Stimulated activated naive CD8-positive, alpha-beta T cell treated with anti-CD3 and anti-CD28 coated beads, Interleukin-15, Interleukin-2, amounts not matched to agents 100 ng/mL and 50 ng/mL, for 24 hours (primary cell): ENCODE results near the gene WDFY2.

ENCODE experiments used
- H3K27ac Mint-ChIP-seq: one replicate; pipeline ENCODE4 v1.8.0; 2021; ENCODE audit warnings: mild to moderate bottlenecking, mixed read lengths
- H3K27me3 Mint-ChIP-seq: one replicate; pipeline ENCODE4 v1.8.0; 2021; ENCODE audit warnings: mixed read lengths
- H3K36me3 Mint-ChIP-seq: one replicate; pipeline ENCODE4 v1.8.0; 2021; ENCODE audit warnings: low read depth, mixed read lengths
- H3K4me1 Mint-ChIP-seq: one replicate; pipeline ENCODE4 v1.8.0; 2021; ENCODE audit warnings: low read depth, mixed read lengths
- H3K4me3 Mint-ChIP-seq: one replicate; pipeline ENCODE4 v1.8.0; 2021; ENCODE audit warnings: mild to moderate bottlenecking, mixed read lengths
- H3K9me3 Mint-ChIP-seq: one replicate; pipeline ENCODE4 v1.8.0; 2021; ENCODE audit warnings: mixed read lengths

The WDFY2 gene

DNA sequence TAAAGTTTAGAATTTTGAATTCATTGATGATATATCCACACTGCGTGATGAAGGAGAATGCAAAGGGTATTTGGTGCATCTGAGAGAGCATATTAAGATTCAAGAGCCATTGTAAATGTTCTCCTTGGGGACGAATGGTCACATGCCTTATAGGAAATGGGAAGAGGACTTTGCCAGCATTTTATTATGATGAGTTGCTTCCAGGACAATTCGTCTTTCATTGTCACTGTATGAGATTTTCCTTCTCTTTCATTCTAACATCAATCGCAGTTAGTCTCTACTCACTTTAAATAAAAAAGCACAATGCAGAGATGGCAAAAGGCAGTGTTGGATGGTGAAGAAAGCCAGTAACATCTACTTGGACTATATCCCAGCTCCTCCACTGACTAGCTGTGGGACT, 21.4 kb downstream of the WDFY2 start:
- no peak overlapping the region for H3K27ac Mint-ChIP-seq
- peaks cover 7% of the 10 kb centered on the region for H3K36me3 Mint-ChIP-seq
- peaks cover 39% of the 10 kb centered on the region for H3K4me1 Mint-ChIP-seq
- no peak overlapping the region for H3K4me3 Mint-ChIP-seq
- H3K9me3 Mint-ChIP-seq = no peaks in the 10 kb centered on the region
- no peaks in the 10 kb centered on the region for H3K27me3 Mint-ChIP-seq

DNA sequence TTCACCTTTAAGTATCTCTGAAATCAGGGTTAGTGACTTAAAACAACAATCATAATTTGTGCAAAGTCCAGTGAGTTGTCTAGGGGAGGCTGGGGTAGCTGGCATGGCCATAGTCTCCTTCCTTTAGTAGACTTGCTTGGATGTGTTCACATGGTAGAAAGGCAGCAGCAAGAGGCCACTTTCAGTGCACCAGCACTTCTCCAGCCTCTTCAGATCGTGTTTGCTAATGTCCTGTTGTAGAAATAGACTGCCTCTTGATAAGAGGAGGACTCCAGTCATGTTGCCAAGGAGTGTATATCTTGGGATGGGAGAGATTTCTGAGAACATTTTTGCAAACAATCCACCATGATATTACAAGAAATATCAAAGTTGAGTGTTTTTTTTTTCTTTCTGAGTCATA, 22.9 kb downstream of the WDFY2 start:
- Mint-ChIP-seq H3K27me3 (no peaks in the 10 kb centered on the region), H3K27ac (no peak overlapping the region), H3K36me3 (peaks cover 7% of the 10 kb centered on the region), H3K4me3 (no peak overlapping the region), H3K9me3 (no peaks in the 10 kb centered on the region), H3K4me1 (peaks cover 31% of the 10 kb centered on the region)

DNA sequence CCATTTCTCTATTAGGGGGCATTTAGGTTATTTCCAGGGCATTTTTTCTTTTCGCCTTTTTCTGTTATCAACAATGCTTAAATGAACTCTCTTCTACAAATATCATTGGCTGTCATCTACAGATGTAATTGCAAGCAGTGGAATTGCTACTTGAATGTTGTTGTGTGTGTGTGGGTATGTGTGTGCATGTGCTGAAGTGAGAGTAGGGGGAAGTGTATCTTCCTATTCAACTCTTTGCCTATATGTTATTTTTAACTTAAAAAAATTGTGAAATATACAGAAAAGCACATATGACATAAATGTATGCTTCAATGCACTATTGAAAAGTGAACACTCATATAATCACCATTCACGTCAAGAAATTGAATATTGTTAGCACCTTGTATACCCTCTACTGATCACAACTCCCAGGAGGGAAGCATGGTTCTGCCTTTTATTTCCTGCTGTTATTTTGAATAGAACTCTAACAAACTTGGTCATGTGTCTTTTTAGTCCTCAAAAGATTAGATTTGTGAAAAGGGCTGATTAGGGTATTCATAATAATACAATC, 24.7 kb downstream of the WDFY2 start:
- Mint-ChIP-seq H3K27me3 (no peaks in the 10 kb centered on the region), H3K36me3 (peaks cover 7% of the 10 kb centered on the region), H3K9me3 (no peaks in the 10 kb centered on the region), H3K4me1 (peaks cover 37% of the 10 kb centered on the region), H3K27ac (peak overlapping the region; percentile 31), H3K4me3 (peak overlapping the region; percentile 23)

DNA sequence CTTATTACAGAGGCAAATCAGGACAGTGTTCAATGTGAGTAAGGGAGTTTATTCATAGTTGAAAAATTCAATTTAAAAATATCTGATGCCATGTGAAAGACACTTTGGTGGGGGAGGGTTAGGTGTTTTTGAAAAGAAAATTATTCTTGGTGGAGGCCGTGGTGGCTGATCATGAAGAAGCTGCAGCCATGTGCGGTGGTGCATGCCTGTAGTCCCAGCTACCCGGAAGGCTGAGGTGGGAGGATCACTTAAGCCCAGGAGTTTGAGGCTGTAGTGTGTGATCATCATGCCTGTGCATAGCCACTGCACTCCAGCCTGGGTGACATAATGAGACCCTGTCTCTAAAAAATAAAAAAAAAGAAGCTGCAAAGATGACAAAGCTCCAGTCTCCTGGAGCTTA, 28.6 kb downstream of the WDFY2 start:
- no peak overlapping the region for H3K4me3 Mint-ChIP-seq

DNA sequence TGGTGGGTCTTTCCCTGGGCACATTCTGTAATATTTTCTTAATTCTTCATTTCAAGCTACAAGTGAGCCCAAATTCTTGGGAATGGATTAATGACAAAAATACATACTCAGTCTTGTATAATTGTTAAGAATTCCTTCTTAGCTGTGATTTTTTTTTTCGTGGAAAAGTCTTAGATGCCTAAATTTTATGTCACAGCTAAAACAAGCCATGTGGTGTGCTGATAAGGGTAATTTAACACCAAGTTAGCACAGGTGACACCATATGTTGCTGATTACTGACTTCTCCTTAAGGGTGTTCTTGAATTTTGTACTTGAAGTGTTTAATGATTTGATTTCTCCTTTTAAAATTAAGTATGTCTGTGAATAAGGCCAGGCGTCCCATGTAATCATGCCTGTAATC, 29.3 kb downstream of the WDFY2 start:
- no peaks in the 10 kb centered on the region for H3K27me3 Mint-ChIP-seq
- peak overlapping the region; percentile 92 for H3K27ac Mint-ChIP-seq

More for the DNA sequence above, 28.6 kb downstream of the WDFY2 start:
- H3K27me3 Mint-ChIP-seq = no peaks in the 10 kb centered on the region
- H3K36me3 Mint-ChIP-seq = peaks cover 4% of the 10 kb centered on the region
- H3K9me3 Mint-ChIP-seq = no peaks in the 10 kb centered on the region
- no peak overlapping the region for H3K27ac Mint-ChIP-seq
- peaks cover 40% of the 10 kb centered on the region for H3K4me1 Mint-ChIP-seq

DNA sequence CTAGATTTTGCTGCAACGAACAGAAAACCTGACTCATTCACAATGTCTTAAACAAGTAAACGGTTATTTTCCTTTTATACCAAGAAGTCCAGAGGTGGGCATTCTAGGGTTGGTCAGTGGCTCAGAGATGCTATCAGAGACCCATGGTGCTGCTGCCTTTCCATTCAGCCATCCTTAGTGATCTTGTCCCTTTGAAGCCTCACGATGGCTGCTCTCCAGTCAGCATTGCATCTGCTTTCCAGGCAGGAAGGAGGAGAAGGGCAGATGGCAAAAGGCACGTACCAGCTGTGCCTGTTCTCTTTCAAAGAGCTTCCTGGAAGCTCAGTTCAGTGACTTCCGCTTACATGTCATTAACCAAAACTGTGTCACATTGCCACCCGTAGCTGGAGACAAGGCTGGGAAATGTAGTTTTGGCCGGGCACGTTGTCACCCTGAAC, 30.1 kb downstream of the WDFY2 start:
- H3K27ac Mint-ChIP-seq = peak overlapping the region; percentile 92
- H3K36me3 Mint-ChIP-seq = no peaks in the 10 kb centered on the region
- H3K27me3 Mint-ChIP-seq = no peaks in the 10 kb centered on the region
- peak overlapping the region; percentile 80 for H3K4me3 Mint-ChIP-seq
- H3K9me3 Mint-ChIP-seq = no peaks in the 10 kb centered on the region
- H3K4me1 Mint-ChIP-seq = peaks cover 43% of the 10 kb centered on the region

More for the DNA sequence above, 29.3 kb downstream of the WDFY2 start:
- Mint-ChIP-seq H3K4me1 (peaks cover 42% of the 10 kb centered on the region), H3K4me3 (no peak overlapping the region), H3K9me3 (no peaks in the 10 kb centered on the region), H3K36me3 (peaks cover 3% of the 10 kb centered on the region)

DNA sequence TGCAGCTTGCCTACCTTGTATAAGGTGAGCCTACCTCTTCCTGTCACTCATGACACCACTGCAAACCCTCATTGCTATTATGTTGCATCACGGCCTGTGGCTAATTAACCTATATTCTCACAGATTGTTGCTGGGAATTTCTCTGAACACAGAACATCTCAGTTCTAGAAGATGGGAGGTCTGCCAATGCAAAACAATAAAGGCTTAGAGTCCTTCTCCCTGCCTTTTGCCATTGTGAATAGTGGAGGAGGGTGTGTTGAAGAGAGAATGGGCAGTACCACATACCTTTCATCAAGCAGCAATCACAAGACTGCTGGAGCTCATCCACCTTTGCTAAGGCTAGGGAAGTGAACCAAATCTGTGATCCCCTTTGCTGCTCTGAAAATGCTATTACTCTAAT, 34.4 kb downstream of the WDFY2 start:
- H3K9me3 Mint-ChIP-seq = no peaks in the 10 kb centered on the region
- no peak overlapping the region for H3K4me3 Mint-ChIP-seq
- no peaks in the 10 kb centered on the region for H3K36me3 Mint-ChIP-seq
- H3K27me3 Mint-ChIP-seq = no peaks in the 10 kb centered on the region
- peaks cover 52% of the 10 kb centered on the region for H3K4me1 Mint-ChIP-seq
- H3K27ac Mint-ChIP-seq = peak overlapping the region; percentile 7

DNA sequence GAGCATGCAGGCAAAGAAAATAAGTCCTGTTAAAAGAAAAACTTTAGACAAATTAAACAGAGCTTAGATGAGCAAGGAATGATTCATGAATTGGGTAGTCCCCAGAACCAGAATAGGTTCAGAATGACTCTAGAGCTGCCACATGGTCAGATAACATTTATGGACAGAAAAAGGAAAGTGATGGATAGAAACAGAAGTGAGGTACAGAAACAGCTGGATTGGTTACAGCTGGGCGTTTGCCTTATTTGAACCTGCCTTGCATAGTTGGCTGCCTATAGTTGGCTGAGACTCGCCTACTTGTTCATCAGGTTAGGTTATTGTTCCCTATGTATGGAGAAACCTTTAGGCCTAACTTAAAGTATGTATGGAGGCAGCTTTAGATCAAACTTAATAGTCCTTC, 35.4 kb downstream of the WDFY2 start:
- Mint-ChIP-seq H3K27ac (peak overlapping the region; percentile 7), H3K27me3 (no peaks in the 10 kb centered on the region), H3K4me1 (peaks cover 55% of the 10 kb centered on the region), H3K4me3 (peak overlapping the region; percentile 3), H3K36me3 (no peaks in the 10 kb centered on the region), H3K9me3 (no peaks in the 10 kb centered on the region)

DNA sequence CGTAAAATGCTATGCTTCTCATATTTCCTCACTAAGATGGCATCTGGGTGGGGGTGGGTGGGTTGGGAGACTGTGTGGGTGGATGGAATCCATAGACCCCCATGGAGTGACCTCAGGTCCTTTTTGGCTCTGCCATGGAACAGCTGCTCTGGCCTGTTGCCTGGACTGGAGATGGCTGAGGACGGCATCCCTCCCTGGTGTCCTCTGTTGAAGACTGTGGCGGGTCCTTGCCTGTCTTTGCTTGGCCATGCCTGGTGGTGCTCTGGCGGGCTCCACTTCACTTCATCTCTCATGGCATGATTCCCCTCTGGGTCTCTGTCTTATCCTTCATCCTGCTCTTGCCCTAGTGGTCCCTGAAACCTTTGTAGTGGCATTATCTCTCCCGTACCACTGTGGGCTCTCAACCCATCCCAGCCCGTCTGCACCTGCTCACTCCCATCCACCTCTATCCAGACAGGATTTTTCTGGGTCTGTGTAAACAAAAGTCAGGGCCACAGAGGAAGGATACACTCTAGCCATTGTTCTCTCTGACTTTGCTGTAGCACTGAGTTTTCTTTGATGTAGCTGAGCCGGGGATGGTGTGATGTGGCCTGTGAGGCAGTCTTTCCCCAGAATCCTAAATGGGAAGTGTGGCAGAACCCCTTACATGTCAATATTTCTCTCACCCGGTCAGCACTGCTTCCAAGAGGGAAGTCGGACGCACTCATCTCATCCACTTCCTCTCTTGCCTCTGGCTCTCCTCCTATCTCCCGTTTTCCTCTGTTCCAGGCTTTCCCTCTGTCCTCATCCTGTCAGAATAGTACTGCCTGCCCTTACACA, 36.1 kb downstream of the WDFY2 start:
- Mint-ChIP-seq H3K4me3 (no peak overlapping the region), H3K27me3 (no peaks in the 10 kb centered on the region), H3K4me1 (peaks cover 54% of the 10 kb centered on the region), H3K9me3 (no peaks in the 10 kb centered on the region), H3K36me3 (no peaks in the 10 kb centered on the region), H3K27ac (peak overlapping the region; percentile 29)

DNA sequence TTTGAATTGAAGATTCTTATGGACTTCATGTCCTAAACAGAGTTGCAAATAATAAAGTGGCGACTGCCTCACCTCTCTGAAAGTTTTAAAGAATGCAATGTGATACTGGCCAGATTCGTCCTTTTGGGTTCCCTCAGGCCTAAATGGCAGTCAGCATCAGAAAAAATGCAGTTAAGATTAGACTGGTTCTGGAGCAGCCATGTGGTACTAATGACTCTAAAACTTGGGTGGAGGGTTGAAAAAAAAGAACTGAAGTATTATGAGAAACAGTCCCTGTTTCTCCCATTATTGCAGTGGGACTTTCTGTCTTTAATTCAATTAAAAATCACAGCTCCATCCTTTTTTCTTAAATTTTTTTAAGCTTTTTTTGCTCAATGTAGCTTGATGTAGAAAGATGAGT, 37.3 kb downstream of the WDFY2 start:
- Mint-ChIP-seq H3K9me3 (no peaks in the 10 kb centered on the region), H3K27ac (no peak overlapping the region), H3K36me3 (no peaks in the 10 kb centered on the region), H3K27me3 (no peaks in the 10 kb centered on the region), H3K4me1 (peaks cover 54% of the 10 kb centered on the region), H3K4me3 (no peak overlapping the region)

DNA sequence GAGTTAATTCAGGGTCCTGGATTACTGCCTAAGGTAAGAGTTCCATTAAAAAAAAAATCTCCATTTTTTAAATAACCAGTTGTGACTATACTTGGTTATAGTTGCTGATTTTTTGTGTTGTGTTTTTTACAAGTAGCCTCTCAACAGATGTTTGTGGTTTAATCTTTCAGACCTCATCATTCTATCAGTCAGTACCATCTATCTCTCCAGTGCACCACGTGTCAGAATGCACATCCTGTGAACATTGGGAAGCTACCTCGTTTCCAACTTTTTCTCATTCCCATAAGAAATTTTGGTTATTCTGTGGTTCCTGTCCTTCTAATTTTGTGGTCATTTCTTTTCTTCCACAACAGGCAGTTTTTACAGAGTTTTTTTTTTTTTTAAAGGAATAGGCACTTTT, 39.2 kb downstream of the WDFY2 start:
- H3K36me3 Mint-ChIP-seq = no peaks in the 10 kb centered on the region
- H3K4me1 Mint-ChIP-seq = peaks cover 52% of the 10 kb centered on the region
- no peaks in the 10 kb centered on the region for H3K9me3 Mint-ChIP-seq
- H3K4me3 Mint-ChIP-seq = no peak overlapping the region
- H3K27me3 Mint-ChIP-seq = no peaks in the 10 kb centered on the region
- no peak overlapping the region for H3K27ac Mint-ChIP-seq

DNA sequence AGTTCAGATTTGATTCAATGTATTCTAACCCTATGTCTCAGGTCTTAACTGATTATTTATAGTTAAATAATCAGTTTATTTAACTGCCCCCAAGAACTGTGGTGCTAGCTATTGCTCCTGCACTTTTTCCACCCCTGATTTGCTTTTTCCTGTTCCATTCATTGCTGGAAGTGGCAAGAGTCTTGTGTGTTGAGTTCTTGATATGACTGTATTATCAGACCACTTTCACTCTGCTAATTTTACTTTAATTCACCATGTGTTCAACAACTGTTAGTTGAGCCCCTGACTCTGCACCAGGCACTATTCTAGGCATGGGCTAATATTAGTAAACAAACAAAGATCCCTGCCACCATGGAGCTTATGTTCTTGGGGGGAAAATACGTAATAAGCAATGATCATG, 39.9 kb downstream of the WDFY2 start:
- Mint-ChIP-seq H3K36me3 (no peaks in the 10 kb centered on the region), H3K4me3 (no peak overlapping the region), H3K27me3 (no peaks in the 10 kb centered on the region), H3K27ac (peak overlapping the region; percentile 6), H3K4me1 (peaks cover 52% of the 10 kb centered on the region), H3K9me3 (no peaks in the 10 kb centered on the region)

DNA sequence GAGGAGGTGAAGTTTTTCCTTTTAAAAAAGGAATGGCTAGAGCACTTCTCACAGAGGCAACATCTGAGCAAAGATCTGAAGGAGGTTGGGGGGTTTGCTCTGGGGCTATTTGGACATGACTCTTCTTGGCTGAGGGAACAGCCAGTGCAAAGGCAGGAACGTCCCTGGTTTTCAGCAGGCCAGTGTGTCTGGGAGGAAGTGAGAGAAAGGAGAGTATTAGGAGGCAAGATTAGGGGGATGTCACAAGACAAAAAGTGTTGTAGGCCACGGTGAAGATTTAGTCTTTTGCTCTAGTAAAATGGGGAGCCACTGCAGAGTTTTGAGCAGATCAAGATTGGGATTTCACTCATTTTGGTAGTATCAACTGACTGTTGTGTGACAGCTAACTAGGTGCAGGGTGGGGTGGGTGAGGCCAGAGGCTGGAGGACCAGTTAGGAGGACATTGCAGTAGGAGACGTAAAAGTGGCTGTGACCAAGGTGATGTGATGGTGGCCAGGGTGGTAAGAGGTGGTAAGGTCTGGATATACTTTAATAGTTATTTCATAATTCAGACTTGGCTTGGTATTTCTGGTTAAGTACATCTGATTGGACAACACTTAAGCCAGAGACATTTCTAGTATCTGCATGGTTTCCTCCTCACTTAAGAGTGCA, 40.6 kb downstream of the WDFY2 start:
- no peak overlapping the region for H3K4me3 Mint-ChIP-seq
- no peaks in the 10 kb centered on the region for H3K9me3 Mint-ChIP-seq
- H3K4me1 Mint-ChIP-seq = peaks cover 52% of the 10 kb centered on the region
- peak overlapping the region; percentile 6 for H3K27ac Mint-ChIP-seq
- no peaks in the 10 kb centered on the region for H3K36me3 Mint-ChIP-seq
- no peaks in the 10 kb centered on the region for H3K27me3 Mint-ChIP-seq

DNA sequence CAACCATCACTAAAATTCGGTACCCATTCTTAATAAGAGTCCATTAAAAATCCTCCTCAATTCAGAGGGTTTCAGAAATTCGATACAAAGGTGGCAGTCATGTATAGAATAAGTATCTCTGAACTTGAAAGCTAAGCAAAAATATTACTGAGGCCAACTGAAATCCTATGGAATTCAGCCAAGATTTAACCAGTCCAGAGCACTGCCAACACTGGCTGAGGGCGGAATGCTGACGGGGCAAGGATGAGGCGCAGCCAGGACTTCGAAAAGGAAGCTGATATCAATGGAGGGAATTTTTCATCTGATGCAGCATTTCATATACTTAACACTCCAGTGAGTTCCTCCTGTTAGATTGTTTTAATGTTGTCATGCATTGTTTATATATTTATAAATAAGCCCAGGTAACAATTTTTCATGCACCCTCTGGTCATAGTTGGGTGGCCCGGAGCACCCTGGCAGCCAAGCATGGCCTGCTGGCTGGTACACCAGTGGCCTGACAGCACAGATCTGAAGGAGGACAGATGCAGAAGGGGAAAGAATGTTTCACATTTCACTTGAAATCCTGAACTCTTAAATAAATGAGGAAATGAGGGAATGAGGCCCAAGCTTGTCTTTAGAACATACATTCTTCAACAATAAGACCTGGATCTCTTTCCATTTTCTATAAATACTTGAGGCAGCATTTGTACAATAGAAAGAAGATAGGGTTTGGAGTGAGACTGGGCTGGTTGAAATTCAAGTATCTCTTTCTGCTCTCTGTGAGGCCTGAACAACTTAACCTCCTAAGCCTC, 41.5 kb downstream of the WDFY2 start:
- no peaks in the 10 kb centered on the region for H3K9me3 Mint-ChIP-seq
- no peaks in the 10 kb centered on the region for H3K36me3 Mint-ChIP-seq
- no peaks in the 10 kb centered on the region for H3K27me3 Mint-ChIP-seq
- H3K27ac Mint-ChIP-seq = no peak overlapping the region
- H3K4me3 Mint-ChIP-seq = no peak overlapping the region
- H3K4me1 Mint-ChIP-seq = peaks cover 51% of the 10 kb centered on the region

DNA sequence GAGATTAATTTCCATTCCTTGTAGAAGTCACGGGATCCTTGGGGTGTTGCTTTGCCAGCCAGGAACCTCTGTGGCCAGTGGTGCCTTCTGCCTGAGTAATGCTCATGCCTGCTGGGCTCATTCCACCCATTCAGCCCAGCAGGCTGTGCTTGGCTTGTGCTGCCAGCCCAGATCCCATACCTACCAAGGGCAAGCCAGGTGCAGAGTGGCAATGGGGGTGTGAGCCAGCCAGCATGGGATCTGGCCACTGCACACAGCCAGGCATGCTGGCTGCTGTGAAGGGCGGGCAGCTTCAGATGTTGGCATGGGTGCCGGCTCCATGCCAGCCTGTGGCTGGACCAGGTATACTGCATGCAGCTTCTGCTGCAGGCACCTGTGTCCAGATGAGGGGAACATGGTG, 42.5 kb downstream of the WDFY2 start:
- no peak overlapping the region for H3K4me3 Mint-ChIP-seq
- H3K36me3 Mint-ChIP-seq = no peaks in the 10 kb centered on the region
- no peak overlapping the region for H3K27ac Mint-ChIP-seq
- H3K9me3 Mint-ChIP-seq = no peaks in the 10 kb centered on the region
- peaks cover 52% of the 10 kb centered on the region for H3K4me1 Mint-ChIP-seq
- no peaks in the 10 kb centered on the region for H3K27me3 Mint-ChIP-seq
